Kidney (tissue), 14 donors: Measurements from ENCODE around the gene EHBP1. TPM values are rescaled to one million over a fixed set of nuclear protein-coding genes. Genes with fewer than 3 reads are reported as not detected.

ENCODE experiments used
- DNase-seq, 5 donors: peaks; one replicate each; pipeline ENCODE4 v3.0.0-alpha.2; 2013 to 2020
- FAIRE-seq: peaks from 2 replicates; lab custom pipeline; 2012; peaks lifted over from hg19 to GRCh38; lab: Jason Lieb, UNC
- H3K27ac ChIP-seq, 2 donors: one replicate each; pipeline ENCODE4 v1.7.0; 2013; ENCODE audit warnings: low read depth in 2 of 2, low read length in 2 of 2, inconsistent platforms in 1 of 2
- H3K27me3 ChIP-seq: one replicate; pipeline ENCODE4 v1.7.1; 2013; ENCODE audit warnings: low read length, inconsistent platforms; ENCODE audit not compliant: control insufficient read depth, insufficient read depth
- H3K36me3 ChIP-seq, 3 donors: one replicate each; pipeline versions ENCODE4 v1.7.0 to v1.7.1; 2013; ENCODE audit warnings: low read length in 3 of 3, control low read depth in 1 of 3, inconsistent platforms in 1 of 3; ENCODE audit not compliant: insufficient read depth in 3 of 3, control insufficient read depth in 2 of 3
- H3K4me1 ChIP-seq, 3 donors: one replicate each; pipeline versions ENCODE4 v1.7.0 to v1.7.1; 2013; ENCODE audit warnings: low read length in 3 of 3, inconsistent platforms in 1 of 3, low read depth in 1 of 3; ENCODE audit not compliant: control insufficient read depth in 2 of 3, insufficient read depth in 2 of 3
- H3K4me3 ChIP-seq, 3 donors: one replicate each; pipeline versions ENCODE4 v1.7.0 to v1.8.1; 2013; ENCODE audit warnings: low read length in 3 of 3, control low read depth in 1 of 3, inconsistent platforms in 1 of 3
- H3K9ac ChIP-seq, 3 donors: one replicate each; pipeline versions ENCODE4 v1.7.0 to v1.7.1; 2013; ENCODE audit warnings: low read length in 3 of 3, control low read depth in 1 of 3, inconsistent platforms in 1 of 3
- H3K9me3 ChIP-seq, 3 donors: one replicate each; pipeline versions ENCODE4 v1.7.0 to v1.7.1; 2013; ENCODE audit warnings: low read length in 3 of 3, control low read depth in 1 of 3, inconsistent platforms in 1 of 3; ENCODE audit not compliant: control insufficient read depth in 2 of 3, insufficient read depth in 1 of 3
- intact Hi-C: fragments of 100-400 bp; cut with DNase I; formaldehyde crosslinking; loops from one replicate; pipeline ENCODE4 v1.11.1; 2022
- polyA plus RNA-seq: library from polyadenylated mRNA; stranded (reverse); fragments of 350-450 nt; fragmentation: Illumina TruSeq; extraction: RNeasy Lipid Tissue Mini Kit (QIAGEN cat#74804); gene quantifications from one replicate; pipeline ENCODE4 v1.2.3, GENCODE V29; 2014; ENCODE audit warnings: low read depth, low replicate concordance; ENCODE audit not compliant: insufficient read depth
- total RNA-seq: library from RNA; stranded (reverse); fragmentation: NEBNext Ultra II Directional; extraction: Animal tissue kit (Norgen Biotek cat#: 25700); gene quantifications from one replicate; pipeline ENCODE4 v1.2.1, GENCODE V29; 2021
- TF ChIP-seq, protein P1 (sequence below): IDR thresholded peaks from 3 replicates; pipeline ENCODE4 v1.5.1; 2012; ENCODE audit warnings: mild to moderate bottlenecking, moderate library complexity, borderline replicate concordance; ENCODE audit not compliant: insufficient read depth; ENCODE audit errors: extremely low read depth
- donor health status: control.
- donor health status: control.
- donor health status: control.
- donor health status: control.
- donor health status: control.
- donor health status: DM: yes; HTN: yes; CAD: no.
- donor health status: Normal renal cell carcinoma (clear cell type).

Gene EHBP1
- total and polyA plus RNA-seq, 2 donors from 2014 or later: 12.5 to 42.7 TPM

DNA sequence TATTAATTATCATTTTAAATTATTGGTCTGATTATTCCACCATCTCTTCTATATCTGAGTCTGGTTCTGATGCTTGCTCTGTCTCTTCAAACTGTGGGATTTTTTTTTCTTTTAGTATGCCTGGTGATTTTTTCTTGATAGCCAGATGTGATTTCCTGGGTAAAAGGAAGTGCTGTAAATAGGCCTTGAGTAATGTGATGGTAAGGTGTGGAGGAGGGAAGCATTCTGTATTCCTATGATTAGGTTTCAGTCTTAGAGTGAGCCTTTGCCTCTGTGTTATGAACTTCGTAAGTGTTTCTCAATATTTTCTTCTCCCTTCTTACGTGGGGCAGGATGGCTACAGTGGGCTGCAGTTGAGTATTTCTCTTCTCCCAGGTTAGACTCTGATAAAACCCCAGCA is 103.0 kb downstream of the EHBP1 start:
- Histone ChIP-seq H3K36me3 (no peaks in the 10 kb centered on the region), H3K9ac (no peak overlapping the region), H3K4me3 (no peak overlapping the region), H3K27ac (no peak overlapping the region), H3K4me1 (peaks cover 0 to 3% (median 0%) of the 10 kb centered on the region in 3 donors), H3K27me3 (no peaks in the 10 kb centered on the region), H3K9me3 (no peaks in the 10 kb centered on the region)
- no peak for DNase-seq
- TF ChIP-seq, protein P1, sequence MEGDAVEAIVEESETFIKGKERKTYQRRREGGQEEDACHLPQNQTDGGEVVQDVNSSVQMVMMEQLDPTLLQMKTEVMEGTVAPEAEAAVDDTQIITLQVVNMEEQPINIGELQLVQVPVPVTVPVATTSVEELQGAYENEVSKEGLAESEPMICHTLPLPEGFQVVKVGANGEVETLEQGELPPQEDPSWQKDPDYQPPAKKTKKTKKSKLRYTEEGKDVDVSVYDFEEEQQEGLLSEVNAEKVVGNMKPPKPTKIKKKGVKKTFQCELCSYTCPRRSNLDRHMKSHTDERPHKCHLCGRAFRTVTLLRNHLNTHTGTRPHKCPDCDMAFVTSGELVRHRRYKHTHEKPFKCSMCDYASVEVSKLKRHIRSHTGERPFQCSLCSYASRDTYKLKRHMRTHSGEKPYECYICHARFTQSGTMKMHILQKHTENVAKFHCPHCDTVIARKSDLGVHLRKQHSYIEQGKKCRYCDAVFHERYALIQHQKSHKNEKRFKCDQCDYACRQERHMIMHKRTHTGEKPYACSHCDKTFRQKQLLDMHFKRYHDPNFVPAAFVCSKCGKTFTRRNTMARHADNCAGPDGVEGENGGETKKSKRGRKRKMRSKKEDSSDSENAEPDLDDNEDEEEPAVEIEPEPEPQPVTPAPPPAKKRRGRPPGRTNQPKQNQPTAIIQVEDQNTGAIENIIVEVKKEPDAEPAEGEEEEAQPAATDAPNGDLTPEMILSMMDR: no peak
- no peak for FAIRE-seq
- intact Hi-C loops: no loop called here

DNA sequence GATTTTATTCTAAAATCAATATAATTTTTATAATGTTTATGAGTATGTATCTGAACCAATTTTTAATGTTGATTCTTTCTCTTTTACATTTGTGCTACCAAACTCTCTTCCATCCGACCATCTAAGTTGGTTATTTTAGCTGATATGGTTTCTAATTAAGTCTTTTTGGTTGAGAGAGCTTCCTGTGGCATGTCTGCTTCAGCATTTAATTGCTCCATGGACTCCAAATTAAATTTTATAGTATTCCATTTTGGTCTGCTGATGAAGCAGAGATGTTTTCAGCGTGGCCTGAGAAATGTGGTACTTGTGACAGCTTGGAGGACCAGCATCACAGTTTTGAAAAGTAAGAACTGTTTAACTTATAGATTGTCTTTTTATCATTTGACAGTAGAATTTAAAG is 105.6 kb downstream of the EHBP1 start:
- no peaks in the 10 kb centered on the region for H3K9me3 ChIP-seq
- no peak overlapping the region for H3K27ac ChIP-seq
- TF ChIP-seq, protein P1: no peak
- no peaks in the 10 kb centered on the region for H3K36me3 ChIP-seq
- no peak overlapping the region for H3K4me3 ChIP-seq
- peaks cover 0 to 9% (median 0%) of the 10 kb centered on the region in 3 donors for H3K4me1 ChIP-seq
- DNase-seq (no peak), FAIRE-seq (no peak)
- H3K9ac ChIP-seq: no peak overlapping the region
- H3K27me3 ChIP-seq: no peaks in the 10 kb centered on the region
- intact Hi-C loops: no loop called here

DNA sequence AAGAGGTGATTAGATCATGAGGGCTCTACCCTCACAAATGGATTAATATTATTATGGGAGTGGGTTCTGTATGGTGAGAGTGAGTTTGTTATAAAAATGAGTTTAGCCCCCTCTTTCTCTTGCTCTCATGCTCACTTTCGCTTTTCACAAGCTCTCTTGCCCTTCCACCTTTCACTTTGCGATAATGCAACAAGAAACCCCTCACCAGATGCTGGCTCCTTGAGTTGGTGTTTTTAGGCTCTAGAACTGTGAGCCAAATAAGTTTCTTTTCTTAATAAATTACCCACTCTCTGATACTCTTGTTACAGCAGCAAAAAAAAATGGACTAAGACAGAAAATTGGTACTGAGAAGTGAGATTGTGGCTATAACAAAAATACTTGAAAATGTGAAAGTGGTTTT is 106.5 kb downstream of the EHBP1 start:
- Histone ChIP-seq H3K36me3 (no peaks in the 10 kb centered on the region), H3K4me3 (no peak overlapping the region), H3K9me3 (no peaks in the 10 kb centered on the region), H3K4me1 (peaks cover 0 to 9% (median 0%) of the 10 kb centered on the region in 3 donors), H3K27ac (no peak overlapping the region), H3K9ac (no peak overlapping the region), H3K27me3 (no peaks in the 10 kb centered on the region)
- TF ChIP-seq, protein P1: no peak
- DNase-seq: no peak
- no peak for FAIRE-seq
- intact Hi-C loops: no loop called here
